HG03457 (cell line): ENCODE measurements around the gene MYO1H.

Source experiments
- ATAC-seq: cut with Tn5 transposase; IDR thresholded peaks from one replicate; pipeline ENCODE4 v1.9.1; 2021; ENCODE audit warnings: moderate number of reproducible peaks; ENCODE audit not compliant: unreplicated experiment

Gene MYO1H

GRCh38 chr12:109489016-109489954 is 141.6 kb downstream of the MYO1H start:
- no peak for ATAC-seq

- no peak for ATAC-seq
Measured at GRCh38 chr12:109489955-109490565, 142.4 kb downstream of the MYO1H start.

GRCh38 chr12:109491671-109492070 is 144.0 kb downstream of the MYO1H start:
- ATAC-seq: no peak

- ATAC-seq: no peak
Measured at GRCh38 chr12:109492371-109492770, 144.7 kb downstream of the MYO1H start.

- ATAC-seq: no peak
Measured at GRCh38 chr12:109493090-109493489, 145.4 kb downstream of the MYO1H start.

- no peak for ATAC-seq
Measured at GRCh38 chr12:109493938-109494337, 146.2 kb downstream of the MYO1H start.

GRCh38 chr12:109494348-109494881 is 146.7 kb downstream of the MYO1H start:
- ATAC-seq: no peak

GRCh38 chr12:109495012-109495411 is 147.3 kb downstream of the MYO1H start:
- no peak for ATAC-seq

GRCh38 chr12:109496306-109496705 is 148.6 kb downstream of the MYO1H start:
- no peak for ATAC-seq

- ATAC-seq: no peak
Measured at GRCh38 chr12:109497675-109498074, 150.0 kb downstream of the MYO1H start.
